K562 (cell line): ENCODE data around the gene HMGXB3. TPM values are rescaled to one million over a fixed set of nuclear protein-coding genes. Genes with fewer than 3 reads are reported as not detected.

ENCODE experiments used
- ATAC-seq: fragments of 200-7000 bp; cut with Tn5 transposase; 3 replicates; pipeline ENCODE4 v1.9.1; 2020; ENCODE audit warnings: moderate library complexity
- BruUV-seq: library from RNA; stranded (reverse); fragments of 400-500 nt; replicated peaks from 2 replicates; lab custom pipeline; 2021; lab: Mats Ljungman, UMichigan
- CTCF ChIA-PET: fragments of 300-600 bp; formaldehyde crosslinking; extraction: SDS; loops from one replicate; lab custom pipeline; 2021; ENCODE audit warnings: low intra/inter-chr PET ratio; lab: Yijun Ruan, JAX
- POLR2A ChIA-PET: fragments of 300-600, 350-650 bp; sonication (Branson Sonifier 250); formaldehyde crosslinking; extraction: SDS; loops from one replicate; lab custom pipeline; 2021; ENCODE audit warnings: antibody characterized with exemption, inconsistent platforms; lab: Yijun Ruan, JAX
- DNase-seq, 4 experiments: peaks; one replicate each; pipeline versions ENCODE4 v3.0.0 to v3.0.0-alpha.2; 2011 to 2018; ENCODE audit warnings: low spot score in 3 of 4, mixed read lengths in 3 of 4; ENCODE audit errors: extremely low read depth in 1 of 4
- FAIRE-seq: peaks from 2 replicates; lab custom pipeline; 2011; peaks lifted over from hg19 to GRCh38; lab: Jason Lieb, UNC
- H2AFZ ChIP-seq: 2 replicates; pipeline ENCODE4 v1.6.0; 2011; ENCODE audit warnings: low read depth, low read length, control low read depth, inconsistent platforms
- H3K27ac ChIP-seq: fragments of 200-600 bp; 3 replicates; pipeline ENCODE4 v1.8.0; 2011; ENCODE audit warnings: low read depth, mild to moderate bottlenecking, control low read depth, inconsistent platforms, low read length, moderate library complexity, mixed read lengths; ENCODE audit errors: extremely low read depth
- H3K27me3 ChIP-seq, 2 experiments: fragments of 300-600 bp in 1 of 2; 2 replicates in 1 of 2; 3 replicates in 1 of 2; pipeline versions ENCODE4 v1.6.0 to v1.8.0; 2011; ENCODE audit warnings: inconsistent platforms in 2 of 2, low read length in 2 of 2, mild to moderate bottlenecking in 1 of 2, mixed read lengths in 1 of 2, moderate library complexity in 1 of 2; ENCODE audit not compliant: control insufficient read depth in 2 of 2, insufficient read depth in 2 of 2
- H3K36me3 ChIP-seq: fragments of 300-600 bp; 3 replicates; pipeline ENCODE4 v1.8.0; 2011; ENCODE audit warnings: mild to moderate bottlenecking, low read length, inconsistent platforms; ENCODE audit not compliant: control insufficient read depth, insufficient read depth
- H3K4me1 ChIP-seq, 2 experiments: fragments of 200-600 bp in 1 of 2; replicated peaks in 1 of 2; 2 replicates in 1 of 2; 3 replicates in 1 of 2; pipeline versions ENCODE4 v1.5.1 to v1.8.0; 2011; ENCODE audit warnings: inconsistent platforms in 2 of 2, low read length in 2 of 2, mild to moderate bottlenecking in 1 of 2, mixed read lengths in 1 of 2, moderate library complexity in 1 of 2; ENCODE audit not compliant: control insufficient read depth in 2 of 2, insufficient read depth in 2 of 2
- H3K4me2 ChIP-seq: 2 replicates; pipeline ENCODE4 v1.6.1; 2011; ENCODE audit warnings: low read length, control low read depth, inconsistent platforms, mixed read lengths; ENCODE audit not compliant: insufficient read depth
- H3K4me3 ChIP-seq: fragments of 200-600 bp; sonication (generic), shearing (Covaris generic); 2 replicates; pipeline ENCODE4 v1.5.1; 2016; ENCODE audit warnings: control low read depth, inconsistent platforms
- H3K79me2 ChIP-seq: fragments of 200-600 bp; 3 replicates; pipeline ENCODE4 v1.8.0; 2011; ENCODE audit warnings: low read length, inconsistent platforms; ENCODE audit not compliant: control insufficient read depth, insufficient read depth
- H3K9ac ChIP-seq, 2 experiments: 2 replicates each; pipeline versions ENCODE4 v1.6.0 to v1.6.1; 2011; ENCODE audit warnings: low read depth in 2 of 2, low read length in 2 of 2, control low read depth in 1 of 2, inconsistent platforms in 1 of 2, mild to moderate bottlenecking in 1 of 2, mixed read lengths in 1 of 2; ENCODE audit not compliant: insufficient read depth in 1 of 2
- H3K9me1 ChIP-seq: one replicate; pipeline ENCODE4 v1.6.0; 2011; ENCODE audit warnings: inconsistent platforms, mild to moderate bottlenecking, low read length, moderate library complexity; ENCODE audit not compliant: control insufficient read depth, insufficient read depth
- H3K9me3 ChIP-seq: replicated peaks from 2 replicates; pipeline ENCODE4 v1.5.1; 2011; ENCODE audit warnings: low read depth, low read length, inconsistent platforms; ENCODE audit not compliant: control insufficient read depth, insufficient read depth
- H4K20me1 ChIP-seq: replicated peaks from 2 replicates; pipeline ENCODE4 v1.6.1; 2011; ENCODE audit warnings: low read length, inconsistent platforms, mixed read lengths; ENCODE audit not compliant: control insufficient read depth, insufficient read depth
- ARNT ChIP-seq, 2 experiments: fragments of 450-650 bp; IDR thresholded peaks; 2 replicates each; pipeline ENCODE4 v1.6.1; 2016; ENCODE audit warnings: mild to moderate bottlenecking in 1 of 2
- BCL6 ChIP-seq: fragments of 250-450 bp; sonication (Bioruptor Pico); IDR thresholded peaks from 2 replicates; pipeline ENCODE4 v1.4.0; 2020
- ERF ChIP-seq: fragments of 450-650 bp; formaldehyde crosslinking; IDR thresholded peaks from 2 replicates; pipeline ENCODE4 v1.4.0; 2020; ENCODE audit warnings: mild to moderate bottlenecking, mixed read lengths
- SMAD4 ChIP-seq: fragments of 250-450 bp; sonication (Bioruptor Pico); conservative IDR thresholded peaks from 2 replicates; pipeline ENCODE4 v1.8.0; 2021; ENCODE audit warnings: inconsistent platforms, mild to moderate bottlenecking, moderate library complexity
- WGBS: fragments of 100-300 bp; shearing (Covaris generic); methylation state at CpG from one replicate; pipeline ENCODE4 v1.1.6; 2016; ENCODE audit warnings: low coverage, mixed read lengths; ENCODE audit not compliant: insufficient coverage; ENCODE audit errors: missing lambda C conversion rate; 5-methylcytosine and 5-hydroxymethylcytosine counted together
- in situ Hi-C: fragments of 300-500 bp; cut with MboI; formaldehyde crosslinking; loops from 4 replicates; pipeline ENCODE4 v1.15.0; 2018; ENCODE audit warnings: inconsistent platforms, mixed read lengths
- intact Hi-C: fragments of 100-400 bp; cut with micrococcal nuclease; formaldehyde crosslinking; loops from 2 replicates; pipeline ENCODE4 v1.14.2; 2022
- polyA plus RNA-seq, 8 experiments: library from polyadenylated mRNA; depleted of rRNA in 4 of 8; stranded (reverse) in 5 of 8; unstranded in 3 of 8; fragments of >200 nt; fragmentation: Nextera tagmentation in 2 of 8; fragmentation: Illumina TruSeq in 1 of 8; extraction: Ambion mirVana in 2 of 8; extraction: Trizol in 1 of 8; gene quantifications; 2 replicates each; pipeline versions ENCODE4 v1.2.1 to v1.2.3, GENCODE V29; 2011 to 2014; ENCODE audit warnings: inconsistent platforms in 1 of 8, missing spikeins in 1 of 8
- total RNA-seq, 7 experiments: library from RNA; depleted of rRNA in 6 of 7; stranded (reverse); fragments of >200 nt in 6 of 7; fragmentation: Illumina TruSeq in 2 of 7; extraction: Trizol in 2 of 7; gene quantifications; 2 replicates each; pipeline versions ENCODE4 v1.2.1 to v1.2.3, GENCODE V29; 2011 to 2021; ENCODE audit warnings: low replicate concordance in 1 of 7
- TF ChIP-seq, protein P1 (sequence below): fragments of 250-450 bp; sonication (Bioruptor Pico); IDR thresholded peaks from 2 replicates; pipeline ENCODE4 v1.5.1; 2021; ENCODE audit warnings: mild to moderate bottlenecking

The HMGXB3 gene
- total and polyA plus RNA-seq, 9 of the 15 experiments (the other 6 are each of a cell fraction or from before 2014, with no cell fraction given), result 1.8 to 44.1 (median 32.2) TPM

DNA sequence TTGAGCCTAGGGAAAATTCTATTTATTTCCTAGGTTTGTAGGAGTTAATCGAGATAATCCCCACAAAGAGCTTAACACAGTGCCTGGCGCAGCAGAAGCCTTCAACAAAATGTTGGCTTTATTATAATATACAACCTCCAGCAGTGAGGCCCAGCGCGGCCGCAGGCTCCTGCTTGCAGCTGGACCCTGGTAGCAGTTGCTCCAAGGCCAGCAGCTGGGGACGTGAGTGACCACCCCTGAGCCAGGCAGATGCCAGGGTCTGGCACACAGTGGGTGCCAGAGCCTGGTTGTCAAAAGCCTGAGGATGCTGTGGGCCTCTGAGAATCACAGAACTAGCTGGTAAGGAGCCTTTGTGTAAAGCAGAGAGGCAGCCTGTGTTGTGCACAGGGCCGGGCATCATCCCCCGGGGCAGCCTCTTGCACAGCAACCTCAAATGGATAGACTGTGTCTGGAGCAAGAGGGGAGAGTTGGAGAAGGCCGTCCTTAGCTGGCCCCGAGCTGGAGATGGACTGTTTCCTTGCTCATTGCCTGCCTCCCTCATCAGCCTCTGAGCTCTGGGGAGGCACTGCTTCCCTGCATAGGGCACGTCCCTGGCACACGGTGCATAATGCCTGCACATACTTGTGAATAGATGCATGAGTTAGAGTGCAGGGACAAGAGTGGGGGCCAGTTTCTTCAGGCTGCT, 68.6 kb downstream of the HMGXB3 start:
- H3K9me3 ChIP-seq, result no peaks in the 10 kb centered on the region
- intact Hi-C loops, result no loop called here
- BruUV-seq, result no TSS peak
- H2AFZ ChIP-seq, result no peak overlapping the region
- no peak for FAIRE-seq
- TF ChIP-seq ERF (CRISPR knock-in tag) (no peak), SMAD4 (CRISPR knock-in tag) (no peak), BCL6 (no peak), ARNT (IDR thresholded peaks at IDR 0.05) (no peak)
- TF ChIP-seq, protein P1, sequence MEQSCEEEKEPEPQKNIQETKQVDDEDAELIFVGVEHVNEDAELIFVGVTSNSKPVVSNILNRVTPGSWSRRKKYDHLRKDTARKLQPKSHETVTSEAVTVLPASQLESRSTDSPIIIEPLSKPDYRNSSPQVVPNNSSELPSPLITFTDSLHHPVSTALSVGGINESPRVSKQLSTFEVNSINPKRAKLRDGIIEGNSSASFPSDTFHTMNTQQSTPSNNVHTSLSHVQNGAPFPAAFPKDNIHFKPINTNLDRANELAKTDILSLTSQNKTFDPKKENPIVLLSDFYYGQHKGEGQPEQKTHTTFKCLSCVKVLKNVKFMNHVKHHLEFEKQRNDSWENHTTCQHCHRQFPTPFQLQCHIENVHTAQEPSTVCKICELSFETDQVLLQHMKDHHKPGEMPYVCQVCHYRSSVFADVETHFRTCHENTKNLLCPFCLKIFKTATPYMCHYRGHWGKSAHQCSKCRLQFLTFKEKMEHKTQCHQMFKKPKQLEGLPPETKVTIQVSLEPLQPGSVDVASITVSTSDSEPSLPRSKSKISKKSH (CRISPR knock-in tag), result no peak
- H3K4me2 ChIP-seq, result no peak overlapping the region
- WGBS, result 24% methylated on average over 12 of the region's 12 CpGs
- no peaks in the 10 kb centered on the region for H3K36me3 ChIP-seq
- H3K27me3 ChIP-seq, result peaks cover 15 to 39% of the 10 kb centered on the region in 2 experiments; a peak in 4 of 5 replicates
- in situ Hi-C loops, result no loop called here
- H3K79me2 ChIP-seq, result no peaks in the 10 kb centered on the region
- no peak for DNase-seq
- no peak for ATAC-seq
- peaks cover 0 to 7% of the 10 kb centered on the region in 2 experiments; a peak in 2 of 5 replicates for H3K4me1 ChIP-seq
- CTCF ChIA-PET, result no interaction called here
- POLR2A ChIA-PET, result interaction anchor here (0.9 to 1.6 kb wide), 2 partner anchors 9 to 103 kb away, joined by 4 read pairs; no protein-coding TSS in a partner anchor
- H3K9ac ChIP-seq, result no peak overlapping the region
- no peak overlapping the region for H3K27ac ChIP-seq
- no peak overlapping the region for H3K4me3 ChIP-seq
- H4K20me1 ChIP-seq, result no peaks in the 10 kb centered on the region; the same call in 1 of the 2 replicates
- H3K9me1 ChIP-seq, result no peaks in the 10 kb centered on the region
